ENCODE measurements around the gene MCMBP.
"Not testable (repeated sequence)": the region's sequence is repeated elsewhere in the genome, so short reads cannot be mapped to it uniquely, and the experiment has no call there.

MCMBP gene

GRCh38 chr10:119872860-119873681 lies 428 bp upstream of the MCMBP start:
- peak; percentile 84 for DNase-seq

- DNase-seq: peak; percentile 40
Observed at GRCh38 chr10:119871881-119872609, 598 bp downstream of the MCMBP start.

- not testable (repeated sequence) for DNase-seq
Observed at GRCh38 chr10:119869398-119869797, 3.2 kb downstream of the MCMBP start.

- DNase-seq: no peak
Observed at GRCh38 chr10:119867317-119867716, 5.3 kb downstream of the MCMBP start.

GRCh38 chr10:119865699-119866240 lies 6.9 kb downstream of the MCMBP start:
- no peak for DNase-seq

GRCh38 chr10:119863951-119864565 lies 8.6 kb downstream of the MCMBP start:
- DNase-seq: no peak

GRCh38 chr10:119862524-119862923 lies 10.1 kb downstream of the MCMBP start:
- no peak for DNase-seq

DNA sequence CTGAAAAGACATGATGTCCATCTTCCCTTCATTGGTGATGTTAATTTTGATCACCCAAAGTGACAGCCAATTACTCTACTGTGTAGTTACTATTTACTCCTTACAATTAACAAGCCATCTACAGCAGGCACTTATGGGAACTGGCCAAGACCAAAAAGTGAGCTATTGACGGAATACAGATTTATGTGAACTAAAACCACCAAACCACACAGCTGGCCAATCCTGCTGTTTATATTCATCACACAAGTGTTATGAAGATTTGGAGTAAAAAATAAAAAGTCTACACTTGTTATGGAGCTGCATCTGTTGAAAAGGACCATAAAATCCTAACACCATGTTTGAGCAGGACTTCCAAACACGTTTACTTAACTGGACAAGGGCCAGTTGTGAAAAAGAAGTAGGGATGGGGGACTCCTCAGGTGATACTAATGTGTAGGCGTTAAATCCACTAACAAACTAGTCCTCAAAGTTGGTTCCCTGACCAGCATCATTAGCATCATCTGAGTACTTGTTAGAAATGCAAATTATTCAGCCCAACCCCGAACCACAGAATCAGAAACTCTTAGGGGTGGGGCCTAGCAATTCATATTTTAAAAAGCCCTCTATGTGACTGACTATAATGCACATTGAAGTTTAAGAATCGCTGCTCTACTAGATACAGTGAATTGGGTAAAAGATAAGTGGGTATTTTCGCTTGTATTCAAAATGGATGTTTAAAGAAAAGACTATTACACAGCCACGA lies 11.6 kb downstream of the MCMBP start:
- DNase-seq: no peak

- DNase-seq: no peak
Observed at GRCh38 chr10:119859420-119860258, 13.0 kb downstream of the MCMBP start.

DNA sequence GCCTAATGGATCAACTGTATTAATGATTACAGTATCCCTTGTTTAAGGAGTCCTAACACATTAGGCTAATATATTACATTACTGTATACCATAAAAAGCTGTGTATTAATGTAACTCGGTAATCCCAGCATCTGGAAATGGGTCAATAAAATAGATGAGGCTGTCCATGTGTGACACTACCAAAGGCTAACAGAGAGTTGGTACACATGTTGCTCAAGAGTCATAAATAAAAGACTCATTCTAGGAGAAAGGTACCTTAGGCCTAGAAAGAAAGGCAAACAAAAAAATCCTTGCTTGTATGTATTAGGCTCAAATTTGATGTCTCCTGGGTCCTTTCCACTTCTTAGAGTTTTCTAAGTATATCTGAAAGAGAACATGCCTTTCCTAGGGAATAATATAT lies 14.6 kb downstream of the MCMBP start:
- no peak for DNase-seq

- DNase-seq: no peak
Observed at GRCh38 chr10:119853574-119853973, 19.1 kb downstream of the MCMBP start.

DNA sequence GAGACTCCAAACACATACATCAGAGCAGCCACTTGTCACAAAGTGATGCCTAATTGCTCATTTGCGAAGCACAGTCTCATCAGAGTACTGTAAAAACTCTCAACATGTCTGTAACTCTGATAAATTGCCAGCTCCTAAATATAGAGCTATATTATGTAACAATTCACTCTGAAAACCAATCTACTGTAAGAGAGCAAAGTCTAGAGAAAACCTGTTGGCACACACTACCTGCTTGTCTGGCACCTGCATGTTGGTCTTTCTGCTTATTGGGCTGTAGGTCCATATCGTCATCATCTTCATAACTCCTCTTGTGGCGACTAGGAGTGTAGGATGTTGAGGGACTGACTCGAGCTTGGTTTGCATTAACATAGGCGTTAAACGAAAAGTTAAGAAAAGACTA lies 19.8 kb downstream of the MCMBP start:
- no peak for DNase-seq

DNA sequence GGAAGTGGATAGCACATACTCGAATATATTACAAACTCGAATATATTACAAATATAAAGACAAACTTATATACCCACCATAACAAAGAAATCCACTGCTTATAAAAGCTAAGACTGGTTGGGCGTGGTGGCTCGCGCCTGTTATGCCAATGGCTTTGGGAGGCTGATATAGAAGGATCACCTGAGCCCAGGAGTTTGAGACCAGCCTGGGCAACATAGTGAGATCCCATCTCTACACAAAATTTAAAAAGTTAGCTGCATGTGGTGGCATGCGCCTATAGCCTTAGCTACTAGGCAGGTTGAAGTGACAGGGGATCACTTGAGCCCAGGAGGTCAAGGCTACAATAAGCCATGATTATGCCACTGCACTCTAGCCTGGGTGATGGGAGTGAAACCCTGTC lies 20.4 kb downstream of the MCMBP start:
- no peak for DNase-seq

GRCh38 chr10:119849944-119850343 lies 22.7 kb downstream of the MCMBP start:
- no peak for DNase-seq

DNA sequence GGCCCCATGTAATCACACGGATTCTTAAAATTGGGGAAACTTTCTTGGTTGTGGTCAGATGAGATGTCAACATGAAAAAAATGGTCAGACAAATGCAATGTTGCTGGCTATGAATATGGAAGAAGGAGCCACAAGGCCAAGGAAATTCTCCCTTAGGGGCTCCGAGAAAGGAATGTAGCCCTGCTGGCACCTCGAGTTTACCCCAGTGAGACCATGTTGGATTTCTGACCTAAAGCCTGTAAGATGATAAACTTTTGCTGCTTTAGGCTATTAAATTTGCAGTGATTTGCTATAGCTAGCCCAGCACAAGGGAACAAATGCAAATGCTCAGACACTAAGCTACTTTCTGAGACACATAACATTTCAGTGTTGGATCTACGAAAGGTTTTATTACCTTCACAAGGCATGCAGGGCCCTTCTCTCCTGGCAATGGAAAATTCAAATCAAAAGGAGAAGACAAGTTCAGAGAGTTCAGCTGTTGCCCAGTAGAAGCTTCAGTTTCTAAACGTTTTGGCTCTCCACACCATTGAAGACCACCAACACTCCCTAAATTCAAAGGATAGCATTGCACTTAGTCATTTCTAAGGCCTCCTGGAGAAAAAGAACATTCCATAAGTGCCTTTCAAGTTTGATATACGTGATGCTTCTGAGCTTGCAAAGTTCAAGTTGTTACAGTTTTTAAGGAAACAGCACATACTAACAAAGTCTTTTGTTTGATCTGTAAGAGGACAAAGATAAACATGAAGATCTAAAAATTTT lies 23.4 kb downstream of the MCMBP start:
- DNase-seq: no peak

GRCh38 chr10:119845656-119846055 lies 27.0 kb downstream of the MCMBP start:
- no peak for DNase-seq

DNA sequence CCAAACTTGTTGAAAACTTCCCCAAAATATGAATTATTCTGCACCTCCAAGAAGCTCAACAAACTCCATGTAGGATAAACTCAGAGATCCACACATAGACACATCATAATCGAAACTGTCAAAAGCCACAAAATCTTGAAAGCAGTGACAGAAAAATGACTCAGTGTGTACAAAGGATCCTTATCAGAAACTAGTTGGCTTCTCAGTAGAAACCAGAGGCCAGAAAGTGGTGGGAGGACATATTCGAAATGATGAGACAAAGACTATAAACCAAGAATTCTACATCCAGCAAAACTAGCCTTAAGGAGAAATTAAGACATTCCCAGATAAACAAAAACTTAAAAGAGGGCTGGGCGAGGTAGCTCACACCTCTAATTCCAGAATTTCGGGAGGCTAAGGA lies 38.5 kb downstream of the MCMBP start:
- no peak for DNase-seq

GRCh38 chr10:119832951-119833350 lies 39.7 kb downstream of the MCMBP start:
- no peak for DNase-seq

DNA sequence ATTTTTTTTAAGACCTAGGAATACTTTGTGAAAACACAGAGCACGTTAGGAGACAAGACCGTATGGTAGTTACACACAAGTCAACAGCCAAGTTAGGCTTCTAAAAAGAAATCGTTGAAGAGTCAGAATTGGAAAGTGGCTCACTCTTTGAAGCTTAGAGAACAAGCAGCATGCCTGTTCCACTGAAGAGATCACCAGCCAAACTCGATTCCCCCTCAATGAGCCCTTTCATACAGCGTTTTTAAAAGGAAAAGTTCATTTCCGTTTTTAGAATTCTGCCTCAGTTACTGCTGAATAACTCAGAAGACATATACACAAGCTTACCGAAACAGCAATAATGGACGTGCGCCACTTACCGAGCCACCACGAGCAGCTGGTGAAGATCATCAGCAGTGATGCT lies 41.0 kb downstream of the MCMBP start:
- DNase-seq: no peak

- DNase-seq: no peak
Observed at GRCh38 chr10:119830851-119831250, 41.8 kb downstream of the MCMBP start.

GRCh38 chr10:119829429-119829828 lies 43.2 kb downstream of the MCMBP start:
- no peak for DNase-seq

Measured in activated CD4-positive, alpha-beta T cell treated with anti-CD3 and anti-CD28 coated beads for 1 hour (primary cell).